NCI-H1105 (cell line): ENCODE measurements around the gene LDLRAD3.
"Not testable (repeated sequence)": the region's sequence is repeated elsewhere in the genome, so short reads cannot be mapped to it uniquely, and the experiment has no call there.

Experiments used
- DNase-seq: peaks from one replicate; lab custom pipeline; 2025; lab: John Stamatoyannopoulos, UW

The LDLRAD3 gene

GRCh38 chr11:36019722-36020121 lies 75.9 kb downstream of the LDLRAD3 start:
- no peak for DNase-seq

GRCh38 chr11:36022882-36023281 lies 79.0 kb downstream of the LDLRAD3 start:
- DNase-seq = no peak

- DNase-seq = no peak
Measured at GRCh38 chr11:36023922-36024321, 80.1 kb downstream of the LDLRAD3 start.

GRCh38 chr11:36024716-36025115 lies 80.9 kb downstream of the LDLRAD3 start:
- no peak for DNase-seq

- no peak for DNase-seq
Measured at GRCh38 chr11:36026315-36026968, 82.6 kb downstream of the LDLRAD3 start.

GRCh38 chr11:36027731-36028130 lies 83.9 kb downstream of the LDLRAD3 start:
- DNase-seq = no peak

- DNase-seq = no peak
Measured at GRCh38 chr11:36029616-36030015, 85.8 kb downstream of the LDLRAD3 start.

GRCh38 chr11:36030731-36031281 lies 86.9 kb downstream of the LDLRAD3 start:
- no peak for DNase-seq

- DNase-seq = no peak
Measured at GRCh38 chr11:36033082-36033751, 89.4 kb downstream of the LDLRAD3 start.

- DNase-seq = no peak
Measured at GRCh38 chr11:36033936-36034335, 90.1 kb downstream of the LDLRAD3 start.

- DNase-seq = no peak
Measured at GRCh38 chr11:36034551-36035331, 90.9 kb downstream of the LDLRAD3 start.

- no peak for DNase-seq
Measured at GRCh38 chr11:36035454-36035853, 91.6 kb downstream of the LDLRAD3 start.

- DNase-seq = no peak
Measured at GRCh38 chr11:36035999-36036398, 92.1 kb downstream of the LDLRAD3 start.

GRCh38 chr11:36037031-36037430 lies 93.2 kb downstream of the LDLRAD3 start:
- no peak for DNase-seq

- no peak for DNase-seq
Measured at GRCh38 chr11:36038541-36038940, 94.7 kb downstream of the LDLRAD3 start.

- no peak for DNase-seq
Measured at GRCh38 chr11:36039471-36039870, 95.6 kb downstream of the LDLRAD3 start.

- no peak for DNase-seq
Measured at GRCh38 chr11:36041988-36042611, 98.2 kb downstream of the LDLRAD3 start.

- no peak for DNase-seq
Measured at GRCh38 chr11:36044636-36045035, 100.8 kb downstream of the LDLRAD3 start.

- not testable (repeated sequence) for DNase-seq
Measured at GRCh38 chr11:36045945-36046344, 102.1 kb downstream of the LDLRAD3 start.

- DNase-seq = no peak
Measured at GRCh38 chr11:36046932-36047331, 103.1 kb downstream of the LDLRAD3 start.

- DNase-seq = no peak
Measured at GRCh38 chr11:36047344-36047743, 103.5 kb downstream of the LDLRAD3 start.
